Measurements from ENCODE around the gene TRAPPC13.
"Not testable (repeated sequence)": the region's sequence is repeated elsewhere in the genome, so short reads cannot be mapped to it uniquely, and the experiment has no call there.

Gene TRAPPC13

DNA sequence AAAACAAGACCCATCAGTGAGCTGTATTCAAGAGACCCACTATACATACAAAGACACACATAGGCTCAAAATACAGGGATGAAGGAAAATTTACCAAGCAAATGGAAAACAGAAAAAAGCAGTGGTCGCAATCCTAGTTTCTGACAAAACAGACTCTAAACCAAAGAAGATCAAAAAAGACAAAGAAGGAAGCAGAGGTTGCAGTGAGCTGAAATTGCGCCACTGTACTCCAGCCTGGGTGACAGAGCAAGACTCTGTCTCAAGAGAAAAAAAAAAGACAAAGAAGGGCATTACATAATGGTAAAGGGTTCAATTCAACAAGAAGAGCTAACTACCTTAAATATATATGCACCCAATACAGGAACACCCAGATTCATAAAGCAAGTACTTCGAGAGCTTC lies 51.2 kb downstream of the TRAPPC13 start:
- H3K9me3 ChIP-seq (ENCODE audit: control insufficient read depth, low read length); H3K4me1 ChIP-seq (ENCODE audit: control insufficient read depth, insufficient read depth, low read length); H3K36me3 ChIP-seq (ENCODE audit: control insufficient read depth, insufficient read depth, low read length); H3K27me3 ChIP-seq (ENCODE audit: control insufficient read depth, insufficient read depth, low read length, poor library complexity, severe bottlenecking); H3K27ac ChIP-seq (ENCODE audit: insufficient read depth, low read depth, low read length, poor library complexity, severe bottlenecking); H3K4me3 ChIP-seq (ENCODE audit: insufficient read depth, low read depth, low read length): not testable (repeated sequence)
- WGBS, 2 experiments, result 95 to 97% methylated on average over 3 of the region's 3 CpGs

DNA sequence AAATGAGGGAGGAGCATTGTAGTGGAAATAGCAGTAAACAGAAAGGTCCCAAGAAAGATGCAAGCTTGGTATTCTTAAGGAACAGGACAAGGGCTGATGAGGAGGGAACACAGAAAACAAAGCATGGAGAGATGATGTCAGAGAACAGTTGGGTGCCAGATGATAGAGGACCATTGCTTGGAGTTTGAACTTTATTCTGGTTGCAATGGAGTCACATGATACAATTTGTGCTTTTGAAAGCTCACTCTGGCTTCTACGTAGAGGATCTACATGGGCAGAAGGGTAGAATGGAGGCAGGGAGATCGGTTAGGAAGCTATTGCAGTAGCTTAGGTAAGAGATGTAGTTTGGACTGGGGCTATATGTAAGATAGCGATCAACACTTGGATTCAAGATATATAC lies 57.3 kb downstream of the TRAPPC13 start:
- Histone ChIP-seq H3K27ac (ENCODE audit: insufficient read depth, low read depth, low read length, poor library complexity, severe bottlenecking) (no peak overlapping the region), H3K27me3 (ENCODE audit: control insufficient read depth, insufficient read depth, low read length, poor library complexity, severe bottlenecking) (no peaks in the 10 kb centered on the region), H3K4me3 (ENCODE audit: insufficient read depth, low read depth, low read length) (no peak overlapping the region), H3K9me3 (ENCODE audit: control insufficient read depth, low read length) (no peaks in the 10 kb centered on the region), H3K4me1 (ENCODE audit: control insufficient read depth, insufficient read depth, low read length) (no peaks in the 10 kb centered on the region), H3K36me3 (ENCODE audit: control insufficient read depth, insufficient read depth, low read length) (no peaks in the 10 kb centered on the region)
- WGBS, 2 experiments, result 92 to 93% methylated on average over 3 of the region's 3 CpGs

DNA sequence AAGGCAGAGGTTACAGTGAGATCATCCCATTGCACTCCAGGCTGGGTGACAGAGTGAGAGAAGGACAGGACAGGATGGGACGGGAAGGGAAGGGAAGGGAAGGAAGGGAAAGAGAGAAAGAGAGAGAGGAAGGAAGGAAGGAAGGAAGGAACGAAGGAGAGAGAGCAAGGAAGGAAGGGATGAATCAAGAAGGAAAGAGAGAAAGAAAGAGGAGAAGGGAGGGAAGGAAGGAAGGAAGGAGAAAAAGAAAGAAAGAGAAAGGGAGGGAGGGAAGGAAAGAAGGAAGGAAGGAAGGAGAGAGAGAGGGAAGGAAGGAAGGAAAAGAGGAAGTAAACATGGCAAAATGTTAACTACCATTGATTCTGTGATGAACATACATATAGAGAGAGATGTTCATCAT lies 68.3 kb downstream of the TRAPPC13 start:
- Histone ChIP-seq H3K27ac (ENCODE audit: insufficient read depth, low read depth, low read length, poor library complexity, severe bottlenecking) (no peak overlapping the region), H3K9me3 (ENCODE audit: control insufficient read depth, low read length) (no peaks in the 10 kb centered on the region), H3K36me3 (ENCODE audit: control insufficient read depth, insufficient read depth, low read length) (no peaks in the 10 kb centered on the region), H3K4me3 (ENCODE audit: insufficient read depth, low read depth, low read length) (no peak overlapping the region), H3K27me3 (ENCODE audit: control insufficient read depth, insufficient read depth, low read length, poor library complexity, severe bottlenecking) (no peaks in the 10 kb centered on the region), H3K4me1 (ENCODE audit: control insufficient read depth, insufficient read depth, low read length) (no peaks in the 10 kb centered on the region)
- WGBS, 2 experiments, result 95% methylated on average over 2 of the region's 2 CpGs

DNA sequence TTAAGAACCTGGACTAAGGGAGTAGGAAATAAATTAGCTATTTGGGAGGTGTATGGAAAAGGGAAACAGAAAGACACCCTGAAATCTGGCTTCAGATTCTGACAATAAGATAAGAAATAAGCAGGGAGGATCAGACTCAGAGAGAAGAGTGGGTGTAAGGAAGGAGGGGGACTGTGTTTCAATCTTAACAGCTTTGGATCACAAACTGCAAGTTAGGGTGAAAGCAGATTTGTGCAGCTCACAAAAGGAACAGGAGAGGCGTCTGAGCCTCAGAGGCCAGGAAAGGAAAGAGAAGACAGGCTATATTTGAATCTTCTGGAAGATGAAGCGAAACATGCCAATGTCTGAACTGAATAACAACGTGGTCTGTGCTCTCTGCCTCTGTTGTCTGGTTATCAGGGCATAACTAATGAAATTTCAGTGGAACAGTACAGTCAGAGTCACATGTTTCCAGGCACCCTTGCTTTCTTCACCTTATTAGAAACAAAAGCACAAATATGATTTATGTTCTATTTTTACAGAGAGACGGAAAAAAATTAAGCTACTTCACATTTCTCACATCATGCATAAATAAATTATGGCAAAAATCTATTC lies 70.4 kb downstream of the TRAPPC13 start:
- Histone ChIP-seq H3K27ac (ENCODE audit: insufficient read depth, low read depth, low read length, poor library complexity, severe bottlenecking) (no peak overlapping the region), H3K4me1 (ENCODE audit: control insufficient read depth, insufficient read depth, low read length) (no peaks in the 10 kb centered on the region), H3K36me3 (ENCODE audit: control insufficient read depth, insufficient read depth, low read length) (no peaks in the 10 kb centered on the region), H3K9me3 (ENCODE audit: control insufficient read depth, low read length) (no peaks in the 10 kb centered on the region), H3K4me3 (ENCODE audit: insufficient read depth, low read depth, low read length) (no peak overlapping the region), H3K27me3 (ENCODE audit: control insufficient read depth, insufficient read depth, low read length, poor library complexity, severe bottlenecking) (no peaks in the 10 kb centered on the region)
- WGBS, 2 experiments, result 90 to 92% methylated on average over 4 of the region's 4 CpGs

DNA sequence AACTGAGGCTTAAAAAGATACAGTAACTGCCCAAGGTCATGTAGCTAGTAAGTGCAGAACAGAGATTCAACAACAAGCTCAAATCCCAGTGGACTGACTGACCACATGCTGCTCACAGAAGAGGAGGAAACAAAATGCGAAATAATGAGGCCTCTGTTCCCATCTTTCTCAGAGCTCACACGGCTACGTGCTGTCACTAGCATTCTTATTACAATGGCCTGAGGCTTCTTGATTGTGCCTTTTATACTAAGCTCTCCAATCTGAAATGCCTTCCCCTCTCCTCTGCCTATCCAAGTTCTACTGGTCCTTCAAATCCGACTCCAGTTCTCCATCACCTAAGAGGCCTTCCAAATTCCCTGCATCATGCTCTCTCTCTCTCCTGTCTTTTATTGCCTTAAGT lies 71.1 kb downstream of the TRAPPC13 start:
- 47 to 50% methylated on average over 4 of the region's 4 CpGs for WGBS, 2 experiments

DNA sequence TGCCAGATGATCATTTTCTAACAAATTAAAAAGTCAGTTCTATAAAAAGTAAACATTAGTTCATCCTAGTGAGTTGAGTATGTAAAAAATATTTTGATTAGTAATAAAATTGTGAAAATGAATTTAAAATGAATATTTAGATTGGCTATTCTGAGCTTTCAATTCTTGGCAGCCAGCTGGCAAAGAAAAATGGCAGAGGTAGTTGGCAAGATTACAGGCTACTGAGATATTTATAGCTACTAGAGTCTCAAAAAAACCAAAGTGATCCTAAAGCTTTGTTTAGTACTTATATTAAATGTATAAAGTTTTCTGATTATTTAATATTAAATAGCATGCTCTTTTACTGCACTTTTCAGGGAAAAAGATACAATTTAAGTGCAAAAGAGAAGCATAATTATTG lies 72.1 kb downstream of the TRAPPC13 start:
- Histone ChIP-seq H3K4me3 (ENCODE audit: insufficient read depth, low read depth, low read length) (no peak overlapping the region), H3K9me3 (ENCODE audit: control insufficient read depth, low read length) (no peaks in the 10 kb centered on the region), H3K27me3 (ENCODE audit: control insufficient read depth, insufficient read depth, low read length, poor library complexity, severe bottlenecking) (no peaks in the 10 kb centered on the region), H3K4me1 (ENCODE audit: control insufficient read depth, insufficient read depth, low read length) (no peaks in the 10 kb centered on the region), H3K27ac (ENCODE audit: insufficient read depth, low read depth, low read length, poor library complexity, severe bottlenecking) (no peak overlapping the region), H3K36me3 (ENCODE audit: control insufficient read depth, insufficient read depth, low read length) (no peaks in the 10 kb centered on the region)

More for the DNA sequence above, 71.1 kb downstream of the TRAPPC13 start:
- H3K4me1 ChIP-seq (ENCODE audit: control insufficient read depth, insufficient read depth, low read length), result no peaks in the 10 kb centered on the region
- no peaks in the 10 kb centered on the region for H3K36me3 ChIP-seq (ENCODE audit: control insufficient read depth, insufficient read depth, low read length)
- H3K4me3 ChIP-seq (ENCODE audit: insufficient read depth, low read depth, low read length), result no peak overlapping the region
- no peaks in the 10 kb centered on the region for H3K9me3 ChIP-seq (ENCODE audit: control insufficient read depth, low read length)
- H3K27me3 ChIP-seq (ENCODE audit: control insufficient read depth, insufficient read depth, low read length, poor library complexity, severe bottlenecking), result no peaks in the 10 kb centered on the region
- H3K27ac ChIP-seq (ENCODE audit: insufficient read depth, low read depth, low read length, poor library complexity, severe bottlenecking), result no peak overlapping the region

DNA sequence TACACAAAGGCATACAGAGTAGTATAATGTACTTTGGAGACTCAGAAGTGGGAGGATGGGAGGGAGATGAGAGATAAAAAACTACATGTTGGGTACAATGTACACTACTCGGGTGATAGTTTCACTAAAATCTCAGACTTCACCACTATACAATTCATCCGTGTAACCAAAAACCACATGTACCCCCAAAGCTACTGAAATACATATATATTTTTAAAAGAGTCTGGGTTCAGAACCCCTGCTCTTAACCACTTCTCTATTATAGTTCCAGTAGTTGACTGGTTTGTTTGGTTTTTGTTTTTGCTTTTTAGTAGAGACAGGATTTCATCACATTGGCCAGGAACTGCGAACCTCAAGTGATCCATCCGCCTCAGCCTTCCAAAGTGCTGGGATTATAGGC lies 74.5 kb downstream of the TRAPPC13 start:
- H3K27me3 ChIP-seq (ENCODE audit: control insufficient read depth, insufficient read depth, low read length, poor library complexity, severe bottlenecking), result no peaks in the 10 kb centered on the region
- WGBS, 2 experiments, result 88 to 95% methylated on average over 2 to 4 of the region's 4 CpGs
- no peaks in the 10 kb centered on the region for H3K4me1 ChIP-seq (ENCODE audit: control insufficient read depth, insufficient read depth, low read length)
- no peak overlapping the region for H3K27ac ChIP-seq (ENCODE audit: insufficient read depth, low read depth, low read length, poor library complexity, severe bottlenecking)
- no peaks in the 10 kb centered on the region for H3K36me3 ChIP-seq (ENCODE audit: control insufficient read depth, insufficient read depth, low read length)
- H3K9me3 ChIP-seq (ENCODE audit: control insufficient read depth, low read length), result no peaks in the 10 kb centered on the region
- H3K4me3 ChIP-seq (ENCODE audit: insufficient read depth, low read depth, low read length), result no peak overlapping the region

DNA sequence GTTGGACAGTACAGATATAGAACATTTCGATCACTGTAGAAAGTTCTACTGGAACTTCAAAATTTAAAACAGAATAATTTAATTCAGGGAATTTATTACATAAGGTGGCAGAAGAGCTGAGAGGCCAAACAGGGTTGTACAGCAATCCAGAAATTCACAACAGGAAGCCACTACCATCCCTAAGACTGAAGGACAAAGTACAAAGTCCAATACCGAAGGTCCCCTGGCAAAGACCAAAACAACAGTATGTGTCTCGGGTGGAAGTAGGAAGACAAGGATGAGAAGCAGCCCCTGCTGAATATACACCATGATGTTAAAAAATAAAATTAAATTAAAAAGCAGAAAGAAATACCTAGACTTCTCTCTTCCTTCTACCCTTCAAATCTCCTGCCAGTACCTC lies 77.2 kb downstream of the TRAPPC13 start:
- no peak overlapping the region for H3K27ac ChIP-seq (ENCODE audit: insufficient read depth, low read depth, low read length, poor library complexity, severe bottlenecking)
- H3K9me3 ChIP-seq (ENCODE audit: control insufficient read depth, low read length), result no peaks in the 10 kb centered on the region
- H3K4me1 ChIP-seq (ENCODE audit: control insufficient read depth, insufficient read depth, low read length), result no peaks in the 10 kb centered on the region
- 96% methylated on average over 3 of the region's 3 CpGs; no CpG with 5 or more reads in 1 of the 2 experiments for WGBS, 2 experiments
- H3K4me3 ChIP-seq (ENCODE audit: insufficient read depth, low read depth, low read length), result no peak overlapping the region
- no peaks in the 10 kb centered on the region for H3K27me3 ChIP-seq (ENCODE audit: control insufficient read depth, insufficient read depth, low read length, poor library complexity, severe bottlenecking)
- no peaks in the 10 kb centered on the region for H3K36me3 ChIP-seq (ENCODE audit: control insufficient read depth, insufficient read depth, low read length)

DNA sequence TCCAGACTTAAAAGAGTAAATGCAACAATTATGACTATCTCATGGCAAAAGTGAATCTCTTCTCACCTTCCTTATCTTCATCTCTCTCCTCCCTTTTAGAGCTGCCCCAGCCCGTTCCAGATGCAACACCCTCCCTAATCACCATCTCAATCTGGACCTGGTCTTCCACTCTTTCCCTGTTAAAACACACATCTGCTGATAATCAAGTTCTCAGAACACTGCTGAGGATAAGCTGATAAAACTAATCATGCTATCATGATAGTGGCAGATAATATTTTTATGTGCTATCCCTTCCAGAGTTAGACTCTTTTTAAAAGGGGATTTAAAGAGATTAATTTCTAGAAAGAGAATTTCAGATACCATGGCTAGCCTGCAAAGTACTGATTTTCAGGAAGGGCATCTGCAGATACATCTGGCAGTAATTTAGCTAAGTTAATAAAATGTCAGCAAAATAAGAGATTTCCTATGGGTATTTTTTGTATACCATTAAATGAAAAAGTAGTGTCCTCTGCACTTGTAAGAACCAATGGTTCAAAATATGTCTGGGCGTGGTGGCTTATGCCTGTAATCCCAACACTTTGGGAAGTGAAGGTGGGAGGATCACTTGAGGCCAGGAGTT lies 79.9 kb downstream of the TRAPPC13 start:
- no peaks in the 10 kb centered on the region for H3K27me3 ChIP-seq (ENCODE audit: control insufficient read depth, insufficient read depth, low read length, poor library complexity, severe bottlenecking)
- H3K9me3 ChIP-seq (ENCODE audit: control insufficient read depth, low read length), result no peaks in the 10 kb centered on the region
- H3K4me3 ChIP-seq (ENCODE audit: insufficient read depth, low read depth, low read length), result no peak overlapping the region
- no peaks in the 10 kb centered on the region for H3K36me3 ChIP-seq (ENCODE audit: control insufficient read depth, insufficient read depth, low read length)
- no peak overlapping the region for H3K27ac ChIP-seq (ENCODE audit: insufficient read depth, low read depth, low read length, poor library complexity, severe bottlenecking)
- no peaks in the 10 kb centered on the region for H3K4me1 ChIP-seq (ENCODE audit: control insufficient read depth, insufficient read depth, low read length)
- WGBS, 2 experiments, result 89 to 95% methylated on average over 2 of the region's 2 CpGs

DNA sequence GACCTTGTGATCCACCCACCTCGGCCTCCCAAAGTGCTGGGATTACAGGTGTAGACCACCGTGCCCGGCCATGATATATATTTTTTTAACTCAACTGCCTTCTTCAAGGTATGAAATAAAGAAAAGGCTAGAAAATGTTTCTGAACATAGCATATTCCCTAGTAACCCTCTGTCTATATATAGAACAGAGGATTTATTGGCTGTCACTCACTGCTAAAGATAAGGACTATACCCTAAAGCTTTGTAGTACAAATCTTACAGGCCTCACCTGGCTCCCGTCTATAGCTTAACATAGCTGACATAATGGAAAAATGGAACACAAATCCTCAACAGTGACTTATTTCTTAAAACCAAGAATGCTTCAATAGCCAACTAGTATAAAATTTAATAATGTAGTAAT lies 82.8 kb downstream of the TRAPPC13 start:
- Histone ChIP-seq H3K9me3 (ENCODE audit: control insufficient read depth, low read length) (no peaks in the 10 kb centered on the region), H3K27me3 (ENCODE audit: control insufficient read depth, insufficient read depth, low read length, poor library complexity, severe bottlenecking) (no peaks in the 10 kb centered on the region), H3K4me1 (ENCODE audit: control insufficient read depth, insufficient read depth, low read length) (no peaks in the 10 kb centered on the region), H3K4me3 (ENCODE audit: insufficient read depth, low read depth, low read length) (no peak overlapping the region), H3K27ac (ENCODE audit: insufficient read depth, low read depth, low read length, poor library complexity, severe bottlenecking) (no peak overlapping the region), H3K36me3 (ENCODE audit: control insufficient read depth, insufficient read depth, low read length) (no peaks in the 10 kb centered on the region)
- 93 to 99% methylated on average over 4 of the region's 4 CpGs for whole genome bisulfite sequencing, 2 experiments

DNA sequence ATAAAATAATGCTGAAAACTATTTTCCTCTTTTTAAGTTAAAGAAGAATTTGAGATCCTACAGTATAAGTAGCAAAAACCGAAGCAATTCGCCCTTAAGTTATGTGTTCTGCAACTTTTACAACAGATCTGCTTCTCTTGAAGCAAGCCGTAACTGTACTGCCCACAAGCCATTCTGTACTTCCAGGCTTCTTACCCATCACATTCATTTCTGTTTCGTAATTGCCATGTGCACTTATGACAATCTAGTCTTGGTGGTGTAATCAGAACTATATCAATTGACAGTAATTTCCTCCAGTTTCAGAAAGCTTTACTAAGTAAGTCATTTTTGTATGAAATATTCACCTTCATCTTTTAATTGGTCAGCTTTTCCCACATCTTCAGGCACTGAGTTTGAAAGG lies 83.3 kb downstream of the TRAPPC13 start:
- no peak overlapping the region for H3K4me3 ChIP-seq (ENCODE audit: insufficient read depth, low read depth, low read length)
- no peaks in the 10 kb centered on the region for H3K4me1 ChIP-seq (ENCODE audit: control insufficient read depth, insufficient read depth, low read length)
- no peak overlapping the region for H3K27ac ChIP-seq (ENCODE audit: insufficient read depth, low read depth, low read length, poor library complexity, severe bottlenecking)
- no peaks in the 10 kb centered on the region for H3K27me3 ChIP-seq (ENCODE audit: control insufficient read depth, insufficient read depth, low read length, poor library complexity, severe bottlenecking)
- H3K9me3 ChIP-seq (ENCODE audit: control insufficient read depth, low read length), result no peaks in the 10 kb centered on the region
- H3K36me3 ChIP-seq (ENCODE audit: control insufficient read depth, insufficient read depth, low read length), result no peaks in the 10 kb centered on the region
- 93 to 99% methylated on average over 4 of the region's 4 CpGs for WGBS, 2 experiments
